HG02885 (cell line): ENCODE results near the gene ISLR.

Experiments
- ATAC-seq: cut with Tn5 transposase; IDR thresholded peaks from one replicate; pipeline ENCODE4 v1.9.1; 2021; ENCODE audit warnings: mild to moderate bottlenecking; ENCODE audit not compliant: unreplicated experiment, poor library complexity

ISLR gene

DNA sequence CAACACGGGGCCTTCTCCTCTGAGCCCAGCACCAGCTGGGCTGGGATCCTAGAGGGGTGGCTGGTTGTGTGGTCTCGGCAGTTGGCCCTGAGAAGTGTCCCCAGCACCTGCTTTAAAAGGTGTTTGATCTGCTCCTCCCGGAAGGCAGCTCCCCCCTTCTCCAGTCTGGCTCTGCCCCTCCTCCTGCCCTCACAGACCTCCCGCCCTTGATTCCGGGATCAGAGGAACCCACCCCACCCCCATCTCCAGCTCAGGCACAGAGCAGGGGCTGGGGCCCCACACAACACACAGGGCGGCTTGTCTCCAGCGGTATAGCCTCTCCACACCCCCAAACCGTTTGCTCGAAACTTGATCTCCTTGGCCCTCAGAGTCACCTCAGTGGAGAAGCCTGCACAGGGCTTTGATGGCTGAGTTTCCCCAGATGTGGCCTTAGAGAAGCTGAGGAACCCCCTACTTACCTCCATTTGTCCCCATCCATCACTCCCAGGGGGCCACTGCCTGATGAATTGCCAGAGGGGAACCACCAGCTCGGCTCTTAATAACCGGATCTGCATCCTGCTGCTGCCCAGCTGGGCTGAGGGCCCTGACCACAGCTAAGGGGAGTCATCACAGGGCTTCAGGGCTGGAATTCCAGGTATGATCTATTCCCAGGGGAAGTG is 35.5 kb downstream of the ISLR start:
- no peak for ATAC-seq

DNA sequence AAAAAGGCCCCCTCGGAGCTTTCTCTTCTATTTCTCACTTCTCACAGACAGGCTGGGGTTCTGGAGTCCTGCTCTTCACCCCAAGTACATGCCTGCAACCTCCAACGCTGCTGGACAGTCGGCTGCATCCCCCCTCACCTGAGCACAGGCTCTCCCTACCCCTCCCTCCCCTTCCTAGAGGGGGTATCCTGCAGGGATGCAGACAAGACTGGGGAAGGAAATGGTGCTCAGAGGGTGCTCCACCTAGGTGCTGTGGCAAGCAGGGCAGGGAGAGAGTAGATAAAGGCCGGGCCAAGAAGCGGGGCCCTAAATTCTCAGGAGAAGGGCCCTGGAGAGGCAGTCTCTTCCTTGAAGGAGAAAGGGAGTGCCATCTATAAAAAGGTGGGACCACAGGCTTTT is 36.0 kb downstream of the ISLR start:
- no peak for ATAC-seq

DNA sequence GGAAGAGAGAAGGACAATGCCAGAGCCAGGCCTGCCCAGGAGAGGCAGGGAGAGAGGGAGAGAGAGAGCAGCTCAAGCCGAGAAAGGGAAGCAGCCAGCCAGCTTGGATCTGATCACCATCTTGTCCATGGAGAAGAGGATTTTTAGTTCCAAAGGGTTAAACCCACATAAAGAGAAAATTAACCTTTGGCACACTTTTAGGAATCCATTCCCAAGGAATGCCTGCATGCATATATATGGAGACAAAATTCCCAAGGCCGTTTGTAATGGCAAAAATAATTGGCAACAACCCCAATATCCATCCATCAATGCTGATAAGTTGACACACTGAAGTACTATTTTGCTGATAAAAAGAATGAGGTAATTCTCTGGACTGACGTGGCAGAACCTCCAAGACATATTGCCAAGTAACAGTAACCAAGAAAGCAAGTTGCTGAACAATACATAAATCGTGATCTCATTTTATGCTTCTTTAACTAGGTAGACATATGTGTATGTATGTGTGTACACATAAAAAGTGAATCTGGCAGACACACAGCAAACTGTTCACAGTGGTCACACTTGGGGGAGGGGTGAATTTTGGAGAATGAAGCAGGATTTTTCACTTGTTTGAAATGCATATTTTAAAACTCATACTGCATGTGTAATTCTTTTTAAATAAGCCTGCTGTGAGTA is 36.6 kb downstream of the ISLR start:
- no peak for ATAC-seq

DNA sequence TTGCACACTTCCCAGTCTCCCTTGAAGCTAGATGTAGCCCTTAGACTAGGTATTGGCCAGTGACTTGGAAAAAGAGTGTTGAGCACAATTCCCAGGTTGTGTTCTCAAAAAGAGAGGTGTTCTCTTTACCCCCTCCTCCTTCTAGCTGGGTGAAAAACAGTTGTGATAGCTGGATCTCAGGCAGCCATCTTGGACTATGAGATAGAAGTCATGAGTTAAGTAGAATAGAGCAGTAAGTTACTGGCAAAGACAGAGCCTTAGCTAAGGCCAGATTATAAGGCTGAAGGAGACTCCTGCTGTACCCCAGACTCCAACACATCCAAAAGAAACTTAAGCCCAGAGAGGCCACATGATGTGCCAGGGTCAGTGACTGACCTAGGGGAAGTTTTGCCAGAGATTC is 37.2 kb downstream of the ISLR start:
- ATAC-seq: no peak

DNA sequence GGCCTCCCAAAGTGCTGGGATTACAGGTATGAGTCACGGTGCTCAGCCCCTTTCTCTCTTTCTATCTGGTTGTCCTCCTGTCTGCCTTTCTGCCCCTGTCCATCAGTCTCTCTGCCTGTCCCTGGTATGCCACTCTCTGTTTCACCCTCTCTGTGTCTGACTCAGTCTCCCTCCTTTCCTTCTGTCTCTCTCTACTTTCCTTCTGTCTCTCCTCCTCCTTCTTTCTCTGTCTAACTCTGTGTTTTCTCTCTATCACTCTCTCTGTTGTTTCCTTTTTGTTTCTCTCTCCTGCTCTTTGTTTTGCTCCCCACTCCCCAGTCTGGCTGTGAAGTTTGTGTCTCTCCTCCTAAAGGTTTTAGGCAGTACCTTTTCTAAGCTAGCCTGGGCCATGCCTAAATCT is 38.1 kb downstream of the ISLR start:
- ATAC-seq: no peak

DNA sequence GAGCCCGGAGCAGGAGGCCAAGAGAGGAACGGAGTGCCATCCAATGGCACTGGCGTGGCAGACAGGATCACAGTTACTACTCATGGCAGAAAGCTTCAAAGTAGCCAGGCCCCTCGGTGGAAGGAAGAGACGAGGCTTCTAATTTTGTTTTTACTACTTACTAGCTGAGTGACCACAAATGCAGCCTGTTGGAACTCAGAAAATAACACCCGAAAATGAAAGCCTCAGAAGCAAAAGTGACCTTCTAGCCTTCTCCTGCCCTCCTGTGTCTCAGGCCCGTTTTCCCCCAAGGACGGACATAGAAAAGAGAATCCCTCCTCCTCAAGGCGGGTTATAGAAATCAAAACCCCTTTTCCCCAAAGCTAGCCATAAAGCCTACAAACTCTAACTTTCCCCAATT is 39.0 kb downstream of the ISLR start:
- no peak for ATAC-seq

DNA sequence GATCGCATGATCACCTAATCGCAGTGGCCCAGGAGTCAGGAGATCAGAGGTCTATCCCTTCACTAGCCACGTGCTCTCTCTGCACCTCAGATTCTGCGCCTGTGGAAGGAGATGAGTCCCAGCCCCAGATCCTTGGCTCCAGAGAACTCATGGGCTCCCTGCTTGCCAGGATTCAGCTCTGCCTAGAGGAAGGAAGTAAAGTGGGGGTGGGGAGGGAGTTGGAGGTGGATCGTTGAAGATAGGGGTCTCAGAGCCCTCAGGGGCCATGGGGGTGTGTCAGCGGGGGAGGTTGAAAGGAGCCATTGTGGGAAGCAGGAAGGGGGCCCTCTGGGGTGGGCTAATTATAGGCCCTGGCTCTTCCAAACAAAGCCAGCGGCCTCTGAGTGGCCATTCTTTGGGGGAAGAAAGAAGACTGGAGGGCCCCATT is 40.4 kb downstream of the ISLR start:
- no peak for ATAC-seq

DNA sequence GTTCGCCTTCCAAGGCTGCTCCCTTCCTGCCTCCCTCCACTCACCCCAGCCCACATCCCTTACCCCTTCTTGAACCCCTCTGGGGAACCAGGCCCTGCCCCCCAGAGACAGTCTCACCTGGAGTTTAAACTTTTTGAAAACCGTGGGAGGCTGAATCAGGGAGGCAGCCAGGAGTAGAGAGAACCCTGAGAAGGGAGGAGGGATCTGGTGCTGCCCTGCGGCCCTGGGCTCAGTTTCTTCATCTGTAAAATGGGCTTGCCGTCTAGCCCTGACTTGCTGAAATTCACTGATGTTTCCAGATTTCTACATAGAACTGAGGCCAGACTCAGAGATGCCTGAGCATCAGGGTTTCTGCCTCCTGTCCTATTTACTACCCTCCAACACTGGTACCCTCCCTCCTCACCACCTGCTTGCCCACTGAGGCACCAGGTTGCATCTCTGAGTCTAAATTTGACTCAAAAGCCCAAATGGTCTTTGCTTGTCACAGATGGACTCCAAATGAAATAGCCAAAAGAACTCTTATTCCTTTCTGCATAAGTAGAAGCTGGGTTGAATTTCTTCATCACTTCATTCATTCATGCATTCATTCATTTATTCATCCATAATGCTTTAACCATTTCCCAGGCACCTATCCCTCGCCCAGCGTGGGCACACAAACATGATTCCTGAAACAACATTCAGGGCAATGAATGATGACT is 41.0 kb downstream of the ISLR start:
- ATAC-seq: no peak

DNA sequence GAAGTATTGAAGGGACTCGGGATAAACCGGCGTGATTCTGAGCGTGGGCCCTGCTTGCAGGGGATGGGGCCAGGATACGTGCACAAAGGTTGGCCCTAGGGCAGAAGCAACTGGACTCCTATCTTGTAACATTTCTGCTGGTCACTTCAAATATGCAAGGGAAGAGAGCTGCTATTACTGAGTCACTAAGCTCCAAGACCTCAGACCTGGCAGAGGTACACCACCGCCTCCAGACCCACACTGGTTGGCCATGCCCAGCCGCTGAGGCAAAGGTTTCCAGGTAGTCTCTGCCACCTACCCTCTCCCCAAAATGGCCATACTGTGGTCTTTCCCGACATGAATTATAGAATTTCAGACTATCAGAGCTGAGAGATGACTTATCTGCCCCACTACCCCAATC is 42.4 kb downstream of the ISLR start:
- ATAC-seq: no peak

DNA sequence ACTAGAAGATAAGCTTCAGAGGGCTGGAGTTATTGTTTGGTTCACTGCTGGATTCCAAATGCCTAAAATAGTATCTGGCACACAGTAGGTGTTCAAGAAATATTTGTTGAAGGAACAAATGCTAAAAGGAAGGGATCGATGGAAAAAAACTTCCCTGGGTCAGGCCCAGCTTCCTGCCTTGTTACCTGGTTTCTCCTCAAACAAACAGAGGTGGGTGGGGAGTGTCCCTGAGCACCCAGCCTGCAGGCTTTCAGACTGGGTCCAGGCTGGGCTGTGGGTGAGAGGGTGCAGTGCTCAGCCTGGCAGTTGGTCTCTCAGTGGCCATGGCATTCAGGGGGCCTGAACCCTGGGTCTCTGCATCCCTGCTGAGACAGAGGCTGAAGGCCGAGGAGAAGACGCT is 43.4 kb downstream of the ISLR start:
- ATAC-seq: no peak

DNA sequence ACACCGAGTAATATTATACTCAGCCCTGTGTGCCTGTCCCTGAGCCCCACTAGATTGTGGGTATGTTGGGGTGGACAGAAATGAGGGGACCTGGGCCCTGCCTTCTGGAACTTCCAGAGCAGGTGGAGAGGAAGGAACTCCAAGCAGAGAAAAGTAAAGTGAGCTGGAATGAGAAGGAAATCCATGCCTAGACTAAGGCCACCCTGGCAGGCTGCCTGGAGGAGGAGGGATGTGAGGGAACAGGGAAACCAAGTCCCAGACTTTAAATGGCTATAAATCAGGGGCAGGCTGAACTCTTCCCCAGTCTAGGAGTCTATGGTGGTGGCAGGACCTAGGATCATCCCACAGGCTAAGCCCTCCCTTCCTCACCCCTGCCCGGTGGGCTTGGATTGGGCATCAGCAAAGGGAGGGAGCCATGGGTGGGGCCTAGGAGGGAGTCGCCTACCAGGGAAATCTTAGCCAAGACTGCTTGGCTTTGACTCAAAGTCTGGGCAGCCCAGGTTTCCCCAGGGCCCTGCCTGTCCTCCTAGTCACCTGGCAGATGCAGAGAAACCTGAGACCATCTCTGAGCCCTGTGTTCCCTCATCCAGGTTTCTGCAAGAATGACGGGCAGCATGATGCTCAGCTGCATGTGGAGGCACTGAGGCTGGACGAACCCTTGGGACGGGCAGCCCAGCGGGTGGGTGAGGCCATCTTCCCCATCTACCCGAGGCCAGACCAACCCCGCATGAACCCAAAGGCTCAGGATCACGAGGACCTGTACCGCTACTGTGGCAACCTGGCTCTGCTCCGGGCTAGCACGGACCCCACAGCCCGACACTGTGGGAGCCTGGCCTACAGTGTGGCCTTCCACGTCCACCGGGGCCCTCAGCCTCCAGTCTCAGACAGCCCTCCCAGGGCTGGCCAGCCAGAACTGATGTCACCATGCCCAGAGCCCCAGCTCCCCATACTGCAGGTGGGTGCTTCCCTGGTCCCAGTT is 44.7 kb downstream of the ISLR start:
- no peak for ATAC-seq

DNA sequence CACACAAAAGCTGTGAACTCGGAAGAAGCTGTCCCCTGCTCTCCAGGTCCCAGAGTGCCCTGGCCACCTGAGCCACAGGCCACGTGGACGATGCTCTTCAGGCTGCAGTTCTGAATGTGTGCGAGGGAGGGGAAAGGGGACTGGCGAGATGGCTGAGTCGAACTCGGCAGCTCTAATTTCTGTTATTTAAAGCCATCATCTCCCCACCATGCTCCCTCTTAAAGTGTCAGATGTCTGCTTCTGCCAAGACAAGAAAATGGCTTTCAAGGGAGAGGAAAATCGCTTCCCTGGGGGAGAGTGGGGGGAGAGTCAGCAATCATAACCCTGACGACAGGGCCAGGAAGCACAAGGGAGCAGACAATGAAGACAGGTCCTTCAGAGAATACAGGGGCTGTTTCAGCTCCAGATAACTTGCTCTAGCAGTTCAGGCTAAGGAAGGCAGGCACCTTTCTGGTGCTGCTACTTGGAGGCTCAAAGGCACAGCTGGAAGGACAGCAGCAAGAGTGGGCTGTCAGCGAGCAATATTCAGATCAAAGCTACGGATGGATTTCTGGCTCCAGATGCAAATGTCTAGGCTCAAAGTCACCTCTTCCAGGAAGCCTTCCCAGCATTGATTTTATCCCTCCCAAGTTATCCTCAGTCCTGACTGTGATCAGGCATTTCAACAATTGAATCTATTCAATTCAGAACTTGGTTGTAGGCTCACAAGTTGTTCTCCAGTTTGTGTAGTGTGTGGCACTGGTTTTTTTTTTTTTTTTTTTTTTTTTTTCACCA is 47.2 kb downstream of the ISLR start:
- no peak for ATAC-seq

DNA sequence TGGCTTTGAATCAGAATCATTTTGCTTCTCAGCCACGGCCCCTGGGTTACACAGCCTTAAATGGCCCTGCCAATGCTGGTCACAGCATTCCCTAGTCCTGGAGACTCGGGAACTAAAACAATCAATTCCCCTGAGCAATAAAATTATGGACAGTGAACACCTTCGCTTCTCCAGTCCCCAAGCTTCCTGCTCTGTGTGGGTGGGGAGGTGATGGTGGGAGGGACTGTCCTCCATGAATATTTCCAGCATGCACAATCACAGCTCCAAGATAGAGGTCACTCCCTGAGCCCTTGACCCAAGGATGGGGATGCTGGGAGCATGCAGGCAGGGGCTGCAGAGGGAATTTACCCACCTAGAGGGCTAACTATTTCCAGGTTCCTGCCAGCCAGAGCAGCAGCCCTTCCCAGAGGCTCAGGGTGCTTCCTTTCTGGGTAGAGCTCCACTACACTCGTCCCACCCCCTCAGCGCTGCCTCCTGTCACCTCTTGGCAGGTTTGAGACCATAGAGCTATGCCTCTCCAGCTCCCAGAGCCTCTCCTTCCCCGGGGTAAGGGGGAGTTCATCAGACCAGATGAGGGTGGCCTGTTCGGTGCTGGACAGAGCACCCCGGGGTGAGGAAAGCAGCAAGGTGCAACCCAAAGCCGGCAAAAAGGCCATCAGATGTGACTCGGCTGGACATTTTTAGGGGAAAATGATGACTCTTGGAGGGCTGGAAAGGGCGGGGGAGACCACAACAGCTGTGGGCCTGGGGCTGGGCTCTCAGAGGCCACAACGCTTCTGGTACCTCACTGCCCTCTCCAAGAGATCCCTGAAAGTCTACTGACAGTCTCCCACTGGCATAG is 48.1 kb downstream of the ISLR start:
- ATAC-seq: no peak

DNA sequence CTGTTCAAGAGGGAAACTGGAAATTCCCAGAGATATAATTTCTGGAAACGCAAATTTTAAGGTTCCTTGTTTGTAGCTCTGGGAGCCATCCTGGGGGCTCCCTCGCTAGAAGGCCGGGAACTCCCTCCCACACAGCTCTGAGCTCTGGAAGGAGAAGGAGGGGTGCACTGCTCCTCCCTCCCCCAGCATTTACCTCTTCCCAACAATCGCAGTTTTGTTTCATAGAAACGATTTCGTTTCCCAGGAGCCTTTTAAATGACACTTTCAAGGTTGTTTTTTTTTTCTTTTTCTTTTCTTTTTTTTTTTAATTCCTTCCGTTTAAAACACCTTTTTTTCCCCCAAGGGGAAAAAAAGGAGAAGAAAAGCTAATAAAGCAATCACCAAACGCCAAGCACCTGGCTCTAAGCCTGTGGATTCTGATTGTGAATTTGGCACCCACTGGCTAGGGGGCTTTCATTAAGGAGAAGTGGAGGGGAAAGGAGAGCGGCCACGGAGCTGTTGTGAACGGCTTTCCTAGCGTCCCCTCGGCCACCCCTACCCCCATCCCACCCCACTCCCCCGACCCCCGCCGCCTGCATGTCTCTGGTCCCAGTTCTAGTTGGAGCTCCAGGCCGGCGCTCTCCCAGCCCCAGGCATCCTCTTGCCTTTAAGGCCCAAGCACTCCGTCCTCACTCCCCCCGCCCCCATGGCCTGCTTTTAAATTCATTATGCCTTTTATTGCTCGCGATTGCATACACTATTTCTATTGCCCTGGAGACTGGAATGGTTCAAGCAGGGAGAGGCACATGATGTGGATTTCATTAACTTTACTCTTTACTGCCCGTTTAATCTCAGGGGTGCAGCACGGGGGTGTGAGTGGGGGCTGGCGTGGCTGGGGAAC is 49.0 kb downstream of the ISLR start:
- no peak for ATAC-seq

DNA sequence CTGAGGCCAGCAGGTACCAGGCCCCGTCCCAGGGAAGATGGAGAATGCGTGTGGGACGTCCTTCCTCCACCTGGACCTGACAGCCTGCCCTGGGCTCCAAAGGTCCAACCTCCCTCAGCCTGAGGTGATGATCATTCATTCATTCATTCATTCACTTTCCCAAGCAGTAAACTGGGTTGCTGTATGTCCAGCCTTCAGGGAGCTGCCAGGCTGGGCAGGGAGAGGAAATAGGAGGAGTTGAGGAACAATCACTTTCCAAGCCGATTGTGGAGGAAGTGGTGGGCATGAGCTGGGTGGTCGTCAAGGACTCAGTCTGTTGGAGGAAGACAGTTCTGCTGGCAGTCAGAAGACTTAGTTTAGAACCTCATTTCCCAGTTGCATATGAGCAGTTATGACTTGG is 52.4 kb downstream of the ISLR start:
- no peak for ATAC-seq
